Sciatic nerve (tissue), 2 donors: ENCODE data around the gene LIMS4. TPM values are rescaled to one million over a fixed set of nuclear protein-coding genes. Genes with fewer than 3 reads are reported as not detected.
"Not testable (repeated sequence)": the region's sequence is repeated elsewhere in the genome, so short reads cannot be mapped to it uniquely, and the experiment has no call there.

Experiments
- ATAC-seq: fragments of 200-7000 bp; cut with Tn5 transposase; one replicate; pipeline ENCODE4 v1.9.1; 2020; ENCODE audit warnings: mild to moderate bottlenecking, moderate library complexity
- DNase-seq: peaks from one replicate; pipeline ENCODE4 v3.0.0-alpha.2; 2020; ENCODE audit warnings: low spot score
- intact Hi-C: fragments of 100-400 bp; cut with DNase I; formaldehyde crosslinking; loops from one replicate; pipeline ENCODE4 v1.14.2; 2022
- total RNA-seq: library from RNA; stranded (reverse); fragmentation: NEBNext Ultra II Directional; extraction: Animal tissue kit (Norgen Biotek cat#: 25700); gene quantifications from one replicate; pipeline ENCODE4 v1.2.1, GENCODE V29; 2021
- donor health status: DM: no; HTN: no; CAD: no.
- donor health status: DM: no; HTN: no; CAD: no.

The LIMS4 gene
- total RNA-seq, 1 donor from 2014 or later = 2.2 TPM

DNA sequence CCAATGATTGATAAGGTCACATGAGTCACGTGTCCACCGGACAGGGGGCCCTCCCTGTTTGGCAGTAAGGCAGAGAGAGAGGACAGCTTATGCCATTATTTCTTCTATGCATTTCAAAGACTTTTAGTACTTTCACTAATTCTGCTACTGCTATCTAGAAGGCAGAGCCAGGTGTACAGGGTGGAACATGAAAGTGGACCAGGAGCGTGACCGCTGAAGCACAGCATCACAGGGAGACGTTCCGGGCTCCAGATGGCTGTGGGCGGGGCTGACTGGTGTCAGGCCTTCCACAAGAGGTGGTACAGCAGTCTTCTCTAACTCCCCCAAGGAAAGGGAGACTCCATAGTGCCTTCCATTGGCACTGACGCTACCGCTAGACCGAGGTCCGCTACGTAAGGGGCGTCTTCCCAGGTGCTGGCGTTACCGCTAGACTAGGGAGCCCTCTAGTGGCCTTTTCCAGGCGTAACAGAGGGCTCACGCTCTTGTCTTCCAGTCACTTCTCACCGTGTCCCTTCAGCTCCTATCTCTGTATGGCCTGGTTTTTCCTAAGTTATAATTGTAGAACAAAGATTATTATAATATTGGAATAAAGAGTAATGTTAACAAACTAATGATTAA is 71.5 kb downstream of the LIMS4 start:
- ATAC-seq, DNase-seq, intact Hi-C loops: not testable (repeated sequence)

GRCh38 chr2:110399378-110399777 is 73.2 kb downstream of the LIMS4 start:
- DNase-seq, ATAC-seq, intact Hi-C loops: not testable (repeated sequence)

GRCh38 chr2:110395990-110396389 is 76.6 kb downstream of the LIMS4 start:
- intact Hi-C loops, DNase-seq, ATAC-seq: not testable (repeated sequence)

Other genes with a start within 250 kb of the LIMS4 start
- gene RGPD6, start 104.4 kb upstream of the LIMS4 start, total RNA-seq = 34.8 TPM
- gene BUB1, start 205.2 kb upstream of the LIMS4 start, total RNA-seq = 0.27 TPM